Measurements from ENCODE around the gene TIPARP.

- TF ChIP-seq MAX (IDR thresholded peaks at IDR 0.05; ENCODE audit: low read depth): no peak
- TF ChIP-seq MXI1 (IDR thresholded peaks at IDR 0.05; ENCODE audit: low read depth, low read length): no peak
These were observed 58.5 kb downstream of the TIPARP start for GRCh38 chr3:156732715-156733421.

Measured in SK-N-SH (cell line).